ENCODE data around the gene UBASH3A.
A peak's percentile ranks its signal among the peaks of the same experiment; 100 is the strongest.

UBASH3A gene

GRCh38 chr21:42379426-42380215, 24.1 kb upstream of the UBASH3A start:
- Mint-ChIP-seq H3K27ac (no peak overlapping the region), H3K4me3 (no peak overlapping the region), H3K27me3 (peaks cover 10% of the 10 kb centered on the region), H3K9me3 (peaks cover 14% of the 10 kb centered on the region), H3K36me3 (ENCODE audit: low read depth) (no peaks in the 10 kb centered on the region), H3K4me1 (ENCODE audit: low read depth) (peaks cover 8% of the 10 kb centered on the region)
- intact Hi-C loops (cut with micrococcal nuclease) = no loop called here

- Mint-ChIP-seq H3K27ac (no peak overlapping the region), H3K36me3 (ENCODE audit: low read depth) (no peaks in the 10 kb centered on the region), H3K4me3 (no peak overlapping the region), H3K9me3 (peaks cover 22% of the 10 kb centered on the region), H3K27me3 (peaks cover 5% of the 10 kb centered on the region), H3K4me1 (ENCODE audit: low read depth) (peaks cover 21% of the 10 kb centered on the region)
- intact Hi-C loops (cut with micrococcal nuclease) = no loop called here
Observed at GRCh38 chr21:42381347-42381984, 22.2 kb upstream of the UBASH3A start.

- H3K4me1 Mint-ChIP-seq (ENCODE audit: low read depth) = peaks cover 35% of the 10 kb centered on the region
- H3K9me3 Mint-ChIP-seq = peaks cover 22% of the 10 kb centered on the region
- no peak overlapping the region for H3K4me3 Mint-ChIP-seq
- intact Hi-C loops (cut with micrococcal nuclease) = no loop called here
- no peaks in the 10 kb centered on the region for H3K36me3 Mint-ChIP-seq (ENCODE audit: low read depth)
- H3K27me3 Mint-ChIP-seq = peaks cover 5% of the 10 kb centered on the region
- no peak overlapping the region for H3K27ac Mint-ChIP-seq
Observed at GRCh38 chr21:42382915-42383314, 20.8 kb upstream of the UBASH3A start.

- no peak overlapping the region for H3K27ac Mint-ChIP-seq
- intact Hi-C loops (cut with micrococcal nuclease) = no loop called here
- H3K27me3 Mint-ChIP-seq = peaks cover 5% of the 10 kb centered on the region
- peaks cover 22% of the 10 kb centered on the region for H3K9me3 Mint-ChIP-seq
- H3K4me3 Mint-ChIP-seq = no peak overlapping the region
- H3K4me1 Mint-ChIP-seq (ENCODE audit: low read depth) = peaks cover 37% of the 10 kb centered on the region
- no peaks in the 10 kb centered on the region for H3K36me3 Mint-ChIP-seq (ENCODE audit: low read depth)
Observed at GRCh38 chr21:42383331-42383730, 20.4 kb upstream of the UBASH3A start.

- peaks cover 5% of the 10 kb centered on the region for H3K27me3 Mint-ChIP-seq
- H3K36me3 Mint-ChIP-seq (ENCODE audit: low read depth) = no peaks in the 10 kb centered on the region
- peaks cover 37% of the 10 kb centered on the region for H3K4me1 Mint-ChIP-seq (ENCODE audit: low read depth)
- peaks cover 22% of the 10 kb centered on the region for H3K9me3 Mint-ChIP-seq
- no peak overlapping the region for H3K4me3 Mint-ChIP-seq
- no peak overlapping the region for H3K27ac Mint-ChIP-seq
- intact Hi-C loops (cut with micrococcal nuclease) = no loop called here
Observed at GRCh38 chr21:42384156-42384945, 19.4 kb upstream of the UBASH3A start.

- intact Hi-C loops (cut with micrococcal nuclease) = no loop called here
- H3K27me3 Mint-ChIP-seq = peaks cover 5% of the 10 kb centered on the region
- peak overlapping the region; percentile 26 for H3K27ac Mint-ChIP-seq
- H3K4me3 Mint-ChIP-seq = no peak overlapping the region
- H3K4me1 Mint-ChIP-seq (ENCODE audit: low read depth) = peaks cover 37% of the 10 kb centered on the region
- H3K9me3 Mint-ChIP-seq = peaks cover 22% of the 10 kb centered on the region
- no peaks in the 10 kb centered on the region for H3K36me3 Mint-ChIP-seq (ENCODE audit: low read depth)
Observed at GRCh38 chr21:42384989-42385388, 18.7 kb upstream of the UBASH3A start.

GRCh38 chr21:42385619-42386018, 18.1 kb upstream of the UBASH3A start:
- Mint-ChIP-seq H3K9me3 (peaks cover 22% of the 10 kb centered on the region), H3K4me1 (ENCODE audit: low read depth) (peaks cover 37% of the 10 kb centered on the region), H3K27ac (peak overlapping the region; percentile 26), H3K36me3 (ENCODE audit: low read depth) (no peaks in the 10 kb centered on the region), H3K27me3 (peaks cover 5% of the 10 kb centered on the region), H3K4me3 (no peak overlapping the region)
- intact Hi-C loops (cut with micrococcal nuclease) = no loop called here

GRCh38 chr21:42386034-42386591, 17.6 kb upstream of the UBASH3A start:
- Mint-ChIP-seq H3K36me3 (ENCODE audit: low read depth) (no peaks in the 10 kb centered on the region), H3K9me3 (peaks cover 22% of the 10 kb centered on the region), H3K4me3 (no peak overlapping the region), H3K27ac (no peak overlapping the region), H3K27me3 (peaks cover 6% of the 10 kb centered on the region), H3K4me1 (ENCODE audit: low read depth) (peaks cover 37% of the 10 kb centered on the region)
- intact Hi-C loops (cut with micrococcal nuclease) = no loop called here

- Mint-ChIP-seq H3K9me3 (peaks cover 14% of the 10 kb centered on the region), H3K4me3 (no peak overlapping the region), H3K4me1 (ENCODE audit: low read depth) (peaks cover 37% of the 10 kb centered on the region), H3K27ac (peak overlapping the region; percentile 43), H3K36me3 (ENCODE audit: low read depth) (no peaks in the 10 kb centered on the region), H3K27me3 (peaks cover 5% of the 10 kb centered on the region)
- intact Hi-C loops (cut with micrococcal nuclease) = no loop called here
Observed at GRCh38 chr21:42387164-42387563, 16.5 kb upstream of the UBASH3A start.

- Mint-ChIP-seq H3K9me3 (peaks cover 9% of the 10 kb centered on the region), H3K27me3 (peaks cover 4% of the 10 kb centered on the region), H3K4me3 (no peak overlapping the region), H3K4me1 (ENCODE audit: low read depth) (peaks cover 30% of the 10 kb centered on the region), H3K36me3 (ENCODE audit: low read depth) (no peaks in the 10 kb centered on the region), H3K27ac (peak overlapping the region; percentile 43)
- intact Hi-C loops (cut with micrococcal nuclease) = no loop called here
Observed at GRCh38 chr21:42387843-42388340, 15.8 kb upstream of the UBASH3A start.

- Mint-ChIP-seq H3K4me3 (no peak overlapping the region), H3K9me3 (peaks cover 9% of the 10 kb centered on the region), H3K4me1 (ENCODE audit: low read depth) (peaks cover 28% of the 10 kb centered on the region), H3K27ac (no peak overlapping the region), H3K36me3 (ENCODE audit: low read depth) (no peaks in the 10 kb centered on the region), H3K27me3 (peaks cover 4% of the 10 kb centered on the region)
- intact Hi-C loops (cut with micrococcal nuclease) = no loop called here
Observed at GRCh38 chr21:42388740-42389448, 14.8 kb upstream of the UBASH3A start.

- Mint-ChIP-seq H3K4me3 (no peak overlapping the region), H3K27ac (no peak overlapping the region), H3K9me3 (peaks cover 9% of the 10 kb centered on the region), H3K27me3 (peaks cover 4% of the 10 kb centered on the region), H3K36me3 (ENCODE audit: low read depth) (no peaks in the 10 kb centered on the region), H3K4me1 (ENCODE audit: low read depth) (peaks cover 28% of the 10 kb centered on the region)
- intact Hi-C loops (cut with micrococcal nuclease) = no loop called here
Observed at GRCh38 chr21:42389449-42389835, 14.3 kb upstream of the UBASH3A start.

GRCh38 chr21:42390193-42390592, 13.5 kb upstream of the UBASH3A start:
- peaks cover 24% of the 10 kb centered on the region for H3K4me1 Mint-ChIP-seq (ENCODE audit: low read depth)
- intact Hi-C loops (cut with micrococcal nuclease) = no loop called here
- no peak overlapping the region for H3K27ac Mint-ChIP-seq

More at GRCh38 chr21:42390193-42390592, 13.5 kb upstream of the UBASH3A start:
- peaks cover 3% of the 10 kb centered on the region for H3K9me3 Mint-ChIP-seq
- H3K27me3 Mint-ChIP-seq = peaks cover 4% of the 10 kb centered on the region
- no peaks in the 10 kb centered on the region for H3K36me3 Mint-ChIP-seq (ENCODE audit: low read depth)
- H3K4me3 Mint-ChIP-seq = no peak overlapping the region

Measured in dendritic cell treated with granulocyte-macrophage colony-stimulating factor and Interleukin-4, amounts not matched to agents 40 ng/mL and 50 ng/mL, for 4 days (primary cell).